HG02970 (cell line): ENCODE data around the gene GMDS.

Experiments
- ATAC-seq: cut with Tn5 transposase; IDR thresholded peaks from one replicate; pipeline ENCODE4 v1.9.1; 2021; ENCODE audit warnings: mild to moderate bottlenecking, moderate library complexity, moderate number of reproducible peaks; ENCODE audit not compliant: unreplicated experiment, low FRiP score

Gene GMDS

GRCh38 chr6:1652842-1653241 lies 592.6 kb downstream of the GMDS start:
- ATAC-seq: no peak

- ATAC-seq: no peak
Measured at GRCh38 chr6:1651362-1651761, 594.0 kb downstream of the GMDS start.

DNA sequence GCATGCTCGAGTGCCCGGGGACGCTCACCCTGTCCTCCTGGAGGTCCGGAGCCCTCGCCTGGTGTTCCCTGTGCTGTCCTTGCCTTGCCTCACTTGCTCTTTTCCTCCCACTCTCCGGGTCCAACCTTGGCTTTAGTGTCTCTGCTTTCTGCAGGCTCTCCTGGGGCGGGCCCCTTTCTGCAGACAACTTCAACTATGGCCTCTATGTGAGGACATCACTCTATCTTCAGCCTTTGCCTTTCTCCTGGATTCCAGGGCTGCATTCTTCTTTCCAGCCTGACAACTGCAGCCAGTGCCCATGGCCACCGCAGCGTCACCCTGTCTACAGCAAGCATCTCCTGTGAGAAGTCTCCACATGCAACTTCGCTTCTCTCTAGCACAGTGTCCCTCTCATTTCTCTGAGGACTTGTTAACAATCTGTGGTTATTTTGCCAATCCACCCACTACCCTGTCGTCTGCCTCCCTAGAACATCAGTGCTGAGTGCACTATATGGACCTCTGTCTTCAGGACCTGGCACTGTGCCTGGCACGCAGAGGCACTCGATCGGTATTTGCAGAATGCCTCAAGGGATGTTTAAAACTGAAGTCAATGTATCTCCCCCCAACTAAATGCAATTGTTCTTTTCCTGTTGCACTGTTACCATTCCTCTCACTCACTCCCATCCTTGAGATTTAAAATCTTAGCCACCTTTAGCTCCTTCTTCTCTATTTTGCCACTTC lies 599.8 kb downstream of the GMDS start:
- ATAC-seq: no peak

- ATAC-seq: no peak
Measured at GRCh38 chr6:1644516-1645060, 600.8 kb downstream of the GMDS start.

DNA sequence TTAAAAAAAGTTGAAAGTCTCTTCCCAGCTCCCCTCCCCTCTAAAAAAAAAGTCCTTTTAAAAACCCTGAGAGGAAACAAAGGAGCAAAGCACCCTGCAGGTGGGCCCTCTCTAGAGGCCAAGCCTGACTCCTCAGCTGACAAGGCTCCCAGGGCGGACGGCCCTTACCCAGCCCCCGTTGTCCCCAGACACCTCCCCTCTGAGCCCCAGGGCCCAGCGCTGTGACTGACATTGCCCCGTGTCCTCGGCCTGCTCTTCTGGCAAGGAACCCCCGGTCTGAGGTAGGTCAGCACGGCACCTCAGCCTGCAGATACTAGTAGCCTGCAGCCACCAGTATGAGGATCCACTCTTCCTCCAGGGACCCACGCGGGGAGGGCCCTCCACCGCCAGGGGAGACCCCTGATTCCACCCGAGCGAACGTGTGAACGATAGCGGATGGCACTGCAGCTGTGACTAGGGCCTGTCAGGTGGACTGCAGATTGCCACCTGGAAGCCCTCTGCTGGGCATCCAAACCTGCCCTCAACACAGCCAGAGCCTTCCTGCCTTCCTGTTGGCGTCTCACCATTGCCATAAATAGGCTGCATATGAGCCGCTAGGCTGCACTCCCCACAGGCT lies 601.5 kb downstream of the GMDS start:
- no peak for ATAC-seq

GRCh38 chr6:1643111-1643510 lies 602.3 kb downstream of the GMDS start:
- no peak for ATAC-seq

- ATAC-seq: no peak
Measured at GRCh38 chr6:1641343-1641885, 604.0 kb downstream of the GMDS start.

GRCh38 chr6:1640476-1640875 lies 604.9 kb downstream of the GMDS start:
- ATAC-seq: no peak

DNA sequence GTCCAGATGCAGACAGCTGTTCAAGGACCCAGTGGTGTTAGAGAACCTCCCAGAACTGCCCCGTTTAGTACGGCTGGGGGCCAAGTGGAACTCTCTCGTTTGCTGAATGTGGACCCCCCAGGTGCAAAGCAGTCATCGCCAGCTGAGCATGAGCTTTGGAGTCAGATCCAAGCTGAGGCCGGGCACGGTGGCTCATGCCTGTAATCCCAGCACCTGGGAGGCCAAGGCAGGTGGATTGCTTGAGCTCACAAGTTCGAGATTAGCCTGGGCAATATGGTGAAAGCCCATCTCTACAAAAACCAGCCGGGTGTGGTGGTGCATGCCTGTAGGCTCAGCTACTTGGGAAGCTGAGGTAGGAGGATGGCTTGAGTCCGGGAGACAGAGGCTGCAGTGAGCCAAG lies 606.0 kb downstream of the GMDS start:
- ATAC-seq: no peak

- ATAC-seq: no peak
Measured at GRCh38 chr6:1636971-1637871, 608.2 kb downstream of the GMDS start.

DNA sequence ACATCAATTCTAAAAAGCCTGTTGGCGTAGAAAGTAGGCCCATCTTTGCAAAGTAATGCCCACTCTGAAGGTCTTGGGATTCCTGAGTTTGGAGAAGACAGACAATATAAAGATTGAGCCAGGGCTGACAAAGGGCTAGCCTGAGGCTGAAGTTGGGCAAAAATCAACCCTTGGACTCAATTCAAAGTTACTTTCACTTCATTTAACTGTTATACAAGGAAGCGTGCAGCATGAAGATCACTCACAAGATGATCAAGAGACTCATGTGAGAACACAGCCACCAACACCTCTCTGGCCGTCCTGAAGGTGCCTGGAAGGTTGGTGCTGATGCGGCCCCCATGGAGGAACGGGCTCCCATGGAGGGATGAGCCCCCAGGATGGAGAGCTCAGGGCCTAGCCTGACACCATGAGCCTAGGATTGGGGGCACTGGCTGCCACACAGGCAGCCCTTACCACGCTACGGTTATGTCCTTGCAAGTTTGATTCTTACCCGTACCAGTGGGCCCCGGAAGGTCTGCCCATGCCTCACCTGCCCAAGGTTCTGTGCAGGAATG lies 609.1 kb downstream of the GMDS start:
- no peak for ATAC-seq

- no peak for ATAC-seq
Measured at GRCh38 chr6:1635305-1636010, 609.9 kb downstream of the GMDS start.

DNA sequence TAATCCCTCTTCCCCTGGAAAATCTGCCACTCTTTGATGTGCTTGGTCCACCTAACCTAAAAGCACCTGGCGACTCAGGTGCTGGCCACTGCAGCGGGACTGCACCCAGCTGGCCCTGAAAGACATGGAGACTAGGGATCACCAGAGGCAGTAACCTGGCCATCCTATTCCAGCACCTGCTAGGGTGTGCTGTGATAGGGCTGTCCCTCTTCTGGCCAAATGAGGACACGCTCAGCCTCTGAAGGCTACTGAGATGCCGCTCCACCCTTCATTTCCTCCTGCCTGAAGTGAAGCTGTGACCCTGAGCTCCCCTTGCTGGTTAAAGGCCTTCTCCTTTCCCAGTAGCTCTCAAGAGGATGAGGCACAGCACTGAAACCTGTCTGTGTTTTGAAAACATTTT lies 611.3 kb downstream of the GMDS start:
- no peak for ATAC-seq

- no peak for ATAC-seq
Measured at GRCh38 chr6:1633366-1634021, 611.9 kb downstream of the GMDS start.

DNA sequence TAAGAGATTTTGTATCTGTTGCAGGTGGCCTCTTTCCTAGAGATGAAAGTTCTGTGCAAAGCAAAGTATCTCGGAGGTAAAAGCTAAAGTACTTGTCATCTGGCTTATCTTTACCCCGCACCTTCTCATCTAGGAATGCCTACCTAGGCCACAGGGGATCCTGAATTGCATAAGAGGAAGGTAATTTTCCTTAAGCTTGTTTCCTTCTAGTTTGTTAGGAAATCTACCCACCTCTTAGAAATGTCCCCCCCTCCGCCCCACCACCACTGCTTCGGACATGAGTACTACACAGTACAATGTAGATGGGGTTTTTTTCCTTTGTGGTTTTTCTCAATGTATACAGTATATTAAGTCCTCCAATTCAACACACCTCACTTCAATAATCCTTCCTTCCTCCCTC lies 614.2 kb downstream of the GMDS start:
- no peak for ATAC-seq

- no peak for ATAC-seq
Measured at GRCh38 chr6:1630771-1631217, 614.6 kb downstream of the GMDS start.

GRCh38 chr6:1630212-1630770 lies 615.1 kb downstream of the GMDS start:
- no peak for ATAC-seq

DNA sequence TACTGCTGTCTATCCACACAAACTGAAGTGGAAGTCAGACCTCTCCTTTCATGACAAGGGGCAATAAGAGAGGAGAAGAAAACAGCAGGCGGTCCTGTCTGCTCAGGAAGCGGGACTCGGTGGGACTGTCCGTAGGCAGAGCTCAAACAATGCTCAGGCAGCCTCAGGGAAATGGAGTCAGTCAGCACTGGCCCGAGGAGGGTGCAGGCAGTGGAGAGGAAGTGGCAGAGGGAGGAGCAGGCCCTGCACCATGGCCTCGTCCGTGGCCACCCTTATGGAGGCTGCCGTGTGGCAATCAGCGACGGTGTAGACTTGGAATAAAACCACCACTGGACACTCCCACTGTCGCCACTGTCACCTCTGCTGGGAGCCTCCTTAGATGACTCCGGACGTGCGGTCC lies 616.1 kb downstream of the GMDS start:
- ATAC-seq: no peak
